ENCODE results near the gene ARHGAP32.

DNA sequence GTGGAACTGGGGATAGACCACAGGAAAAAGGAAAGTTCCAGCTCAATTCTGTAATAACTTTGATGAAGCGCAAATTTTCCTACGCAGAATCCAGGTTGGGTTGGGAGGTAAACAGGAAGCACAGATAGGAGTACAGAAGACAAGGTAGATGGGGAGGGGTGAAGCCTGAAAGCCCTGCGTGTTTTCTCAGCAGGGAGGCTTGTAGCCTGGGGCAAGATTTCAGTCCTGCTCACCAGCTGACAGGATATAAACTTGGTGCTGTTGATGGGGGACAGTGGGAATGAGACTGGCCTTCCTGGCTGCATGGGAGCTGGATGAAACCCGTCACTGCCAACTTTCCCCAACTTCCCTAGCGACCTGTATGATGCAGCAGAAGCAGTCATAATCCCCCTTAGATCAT lies 114.9 kb downstream of the ARHGAP32 start:
- TF ChIP-seq CTCF (IDR thresholded peaks at IDR 0.05) (no peak), POLR2A (IDR thresholded peaks at IDR 0.05) (no peak)

All from lower leg skin (tissue), 3 donors.